T-cell (primary cell): ENCODE measurements around the gene SLC2A10. TPM values are rescaled to one million over a fixed set of nuclear protein-coding genes. Genes with fewer than 3 reads are reported as not detected.

Experiments used
- ATAC-seq, 4 experiments: fragments of 200-7000 bp in 3 of 4; fragments of 150-1000 bp in 1 of 4; cut with Tn5 transposase; replicated peaks in 1 of 4; 1 replicate in 3 of 4; 2 replicates in 1 of 4; pipeline ENCODE4 v1.10.0; 2021; ENCODE audit warnings: moderate library complexity in 3 of 4, mild to moderate bottlenecking in 2 of 4, moderate number of reproducible peaks in 1 of 4
- CTCF ChIA-PET, 2 donors: fragments of 300-600 bp; sonication (Branson Sonifier 250); formaldehyde crosslinking; loops; one replicate each; lab custom pipeline; 2022; ENCODE audit warnings: antibody characterized with exemption in 2 of 2; lab: Charles Lee
- POLR2A ChIA-PET, 2 donors: fragments of 300-600 bp; sonication (Branson Sonifier 250); formaldehyde crosslinking; loops; one replicate each; lab custom pipeline; 2022; ENCODE audit warnings: antibody characterized with exemption in 2 of 2; lab: Charles Lee
- DNase-seq, 35 experiments: peaks; one replicate each; pipeline versions ENCODE4 v3.0.0 to v3.0.0-alpha.2; 2013 to 2023
- H3K27ac ChIP-seq: one replicate; pipeline ENCODE4 v1.5.1; 2013; ENCODE audit warnings: low read length
- H3K27me3 ChIP-seq, 2 experiments: replicated peaks in 1 of 2; 1 replicate in 1 of 2; 2 replicates in 1 of 2; pipeline versions ENCODE4 v1.6.1 to v1.7.0; 2013; ENCODE audit warnings: low read length in 1 of 2, mixed read lengths in 1 of 2; ENCODE audit not compliant: control insufficient read depth in 2 of 2, insufficient read depth in 2 of 2; ENCODE audit errors: extremely low read depth in 1 of 2
- H3K36me3 ChIP-seq, 2 donors: 1 replicate in 1 of 2; 2 replicates in 1 of 2; pipeline versions ENCODE4 v1.6.1 to v1.7.0; 2013; ENCODE audit warnings: low read length in 1 of 2; ENCODE audit not compliant: control insufficient read depth in 2 of 2, insufficient read depth in 1 of 2; ENCODE audit errors: extremely low read depth in 1 of 2
- H3K4me1 ChIP-seq, 2 experiments: 1 replicate in 1 of 2; 2 replicates in 1 of 2; pipeline versions ENCODE4 v1.6.1 to v1.7.0; 2013; ENCODE audit warnings: low read length in 2 of 2, mixed read lengths in 1 of 2; ENCODE audit not compliant: insufficient read depth in 2 of 2, control insufficient read depth in 1 of 2; ENCODE audit errors: extremely low read depth in 1 of 2
- H3K4me3 ChIP-seq, 2 donors: 1 replicate in 1 of 2; 2 replicates in 1 of 2; pipeline versions ENCODE4 v1.5.1 to v1.7.0; 2013; ENCODE audit warnings: mild to moderate bottlenecking in 2 of 2, low read length in 1 of 2, moderate library complexity in 1 of 2; ENCODE audit not compliant: control insufficient read depth in 1 of 2; ENCODE audit errors: extremely low read depth in 1 of 2
- H3K9me3 ChIP-seq: 2 replicates; pipeline ENCODE4 v1.7.0; 2013
- H3K27ac Mint-ChIP-seq, 2 donors: one replicate each; pipeline ENCODE4 v1.8.0; 2020 to 2021; ENCODE audit warnings: mild to moderate bottlenecking in 2 of 2, mixed read lengths in 2 of 2
- H3K27me3 Mint-ChIP-seq, 2 donors: one replicate each; pipeline ENCODE4 v1.8.0; 2021 to 2022; ENCODE audit warnings: mixed read lengths in 2 of 2
- H3K36me3 Mint-ChIP-seq: one replicate; pipeline ENCODE4 v1.8.0; 2021; ENCODE audit warnings: mixed read lengths
- H3K4me1 Mint-ChIP-seq, 3 donors: one replicate each; pipeline ENCODE4 v1.8.0; 2020 to 2022; ENCODE audit warnings: mixed read lengths in 3 of 3, mild to moderate bottlenecking in 1 of 3
- H3K4me3 Mint-ChIP-seq, 3 donors: one replicate each; pipeline ENCODE4 v1.8.0; 2020 to 2022; ENCODE audit warnings: mild to moderate bottlenecking in 3 of 3, mixed read lengths in 3 of 3, moderate library complexity in 3 of 3
- H3K9me3 Mint-ChIP-seq, 3 donors: one replicate each; pipeline ENCODE4 v1.8.0; 2020 to 2022; ENCODE audit warnings: mixed read lengths in 3 of 3
- WGBS: methylation state at CpG from one replicate; pipeline ENCODE4 v1.1.5; 2013; ENCODE audit warnings: missing lambda C conversion rate; ENCODE audit not compliant: insufficient coverage; 5-methylcytosine and 5-hydroxymethylcytosine counted together
- total RNA-seq, 35 experiments: library from RNA in 6 of 35; stranded (reverse) in 6 of 35; fragments of 120-200 nt in 1 of 35; gene quantifications; one replicate each; pipeline versions ENCODE4 v1.2.1 to v1.2.4 and lab custom pipeline; 2013 to 2026

The SLC2A10 gene
- total RNA-seq, 5 donors from 2014 or later (not counting 1 experiment from before 2014, with no cell fraction given), result 0.07 to 0.54 (median 0.09) TPM; not detected in 2

DNA sequence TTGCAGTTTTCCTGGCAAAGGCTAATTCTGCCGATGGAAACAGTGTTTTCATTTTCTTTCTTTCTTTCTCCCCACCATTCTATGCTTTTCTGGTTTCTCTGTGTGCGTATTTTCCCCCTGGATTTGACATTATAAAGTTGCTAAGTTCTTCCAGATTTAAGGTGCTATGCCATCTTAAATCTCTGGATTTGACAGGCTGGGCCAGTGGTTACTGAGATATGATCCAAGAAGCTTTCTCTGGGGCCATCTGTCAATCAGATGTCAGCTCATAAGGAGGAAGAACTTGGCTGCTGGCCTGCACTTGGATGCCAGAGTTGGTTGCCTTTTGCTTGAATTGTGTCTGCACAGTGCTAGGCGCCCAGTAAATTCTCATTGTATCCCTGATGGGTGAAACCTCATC is 39.7 kb downstream of the SLC2A10 start:
- DNase-seq, result no peak
- WGBS, result 78% methylated on average over 1 of the region's 3 CpGs
- Histone ChIP-seq H3K36me3 (no peaks in the 10 kb centered on the region), H3K27ac (no peak overlapping the region), H3K9me3 (no peaks in the 10 kb centered on the region), H3K27me3 (peaks cover 3 to 20% of the 10 kb centered on the region in 2 experiments), H3K4me3 (no peak overlapping the region), H3K4me1 (peaks cover 0 to 3% of the 10 kb centered on the region in 2 experiments)
- peaks cover 0 to 5% (median 2%) of the 10 kb centered on the region in 3 donors for H3K4me1 Mint-ChIP-seq
- ChIA-PET POLR2A (no interaction called here), CTCF (no interaction called here)
- H3K36me3 Mint-ChIP-seq, result no peaks in the 10 kb centered on the region
- no peak overlapping the region for H3K4me3 Mint-ChIP-seq
- H3K27ac Mint-ChIP-seq, result no peak overlapping the region
- H3K9me3 Mint-ChIP-seq, result no peaks in the 10 kb centered on the region
- ATAC-seq, result no peak
- H3K27me3 Mint-ChIP-seq, result peaks cover 44 to 48% of the 10 kb centered on the region in 2 donors

GRCh38 chr20:46751856-46752255 is 42.4 kb downstream of the SLC2A10 start:
- Histone ChIP-seq H3K4me3 (no peak overlapping the region), H3K4me1 (peaks cover 0 to 3% of the 10 kb centered on the region in 2 experiments), H3K9me3 (no peaks in the 10 kb centered on the region), H3K27me3 (peaks cover 3 to 19% of the 10 kb centered on the region in 2 experiments), H3K36me3 (no peaks in the 10 kb centered on the region), H3K27ac (no peak overlapping the region)
- ATAC-seq (no peak), DNase-seq (no peak)
- Mint-ChIP-seq H3K4me3 (no peak overlapping the region), H3K36me3 (no peaks in the 10 kb centered on the region), H3K27ac (no peak overlapping the region), H3K9me3 (no peaks in the 10 kb centered on the region), H3K4me1 (peaks cover 0 to 5% (median 2%) of the 10 kb centered on the region in 3 donors), H3K27me3 (peaks cover 27 to 34% of the 10 kb centered on the region in 2 donors)
- CTCF ChIA-PET, result no interaction called here
- WGBS, result 73% methylated on average over 4 of the region's 9 CpGs
- POLR2A ChIA-PET, result no interaction called here

GRCh38 chr20:46752728-46753127 is 43.3 kb downstream of the SLC2A10 start:
- 10% methylated on average over 6 of the region's 10 CpGs for WGBS
- no peak overlapping the region for H3K4me3 ChIP-seq
- H3K27ac Mint-ChIP-seq, result no peak overlapping the region
- no peaks in the 10 kb centered on the region for H3K9me3 ChIP-seq
- peak in 29 of 35 experiments; percentile 4 to 56 (median 32) for DNase-seq
- no peak for ATAC-seq
- H3K36me3 ChIP-seq, result no peaks in the 10 kb centered on the region
- no peak overlapping the region for H3K4me3 Mint-ChIP-seq
- ChIA-PET CTCF (no interaction called here), POLR2A (no interaction called here)
- no peak overlapping the region for H3K27ac ChIP-seq
- peaks cover 3 to 19% of the 10 kb centered on the region in 2 experiments for H3K27me3 ChIP-seq
- H3K4me1 Mint-ChIP-seq, result peaks cover 0 to 8% (median 2%) of the 10 kb centered on the region in 3 donors
- H3K9me3 Mint-ChIP-seq, result no peaks in the 10 kb centered on the region
- H3K4me1 ChIP-seq, result peaks cover 0 to 3% of the 10 kb centered on the region in 2 experiments
- H3K36me3 Mint-ChIP-seq, result no peaks in the 10 kb centered on the region
- peaks cover 21 to 25% of the 10 kb centered on the region in 2 donors for H3K27me3 Mint-ChIP-seq

GRCh38 chr20:46755483-46756413 is 46.3 kb downstream of the SLC2A10 start:
- ATAC-seq (no peak), DNase-seq (no peak)
- Mint-ChIP-seq H3K9me3 (no peaks in the 10 kb centered on the region), H3K4me3 (no peak overlapping the region), H3K4me1 (peaks cover 4 to 17% (median 7%) of the 10 kb centered on the region in 3 donors), H3K27me3 (peaks cover 19 to 20% of the 10 kb centered on the region in 2 donors), H3K36me3 (no peaks in the 10 kb centered on the region), H3K27ac (no peak overlapping the region)
- CTCF ChIA-PET, result no interaction called here
- Histone ChIP-seq H3K9me3 (no peaks in the 10 kb centered on the region), H3K36me3 (no peaks in the 10 kb centered on the region), H3K4me3 (no peak overlapping the region), H3K27ac (no peak overlapping the region), H3K4me1 (peaks cover 0 to 6% of the 10 kb centered on the region in 2 experiments), H3K27me3 (peaks cover 3 to 9% of the 10 kb centered on the region in 2 experiments)
- WGBS, result 90% methylated on average over 4 of the region's 11 CpGs
- POLR2A ChIA-PET, result no interaction called here

GRCh38 chr20:46756419-46756818 is 47.0 kb downstream of the SLC2A10 start:
- WGBS, result 100% methylated on average over 2 of the region's 3 CpGs
- H3K4me3 ChIP-seq, result no peak overlapping the region
- H3K36me3 ChIP-seq, result no peaks in the 10 kb centered on the region
- ATAC-seq, result no peak
- H3K27me3 ChIP-seq, result peaks cover 3 to 10% of the 10 kb centered on the region in 2 experiments
- Mint-ChIP-seq H3K36me3 (no peaks in the 10 kb centered on the region), H3K27ac (no peak overlapping the region), H3K27me3 (peaks cover 16 to 20% of the 10 kb centered on the region in 2 donors), H3K9me3 (no peaks in the 10 kb centered on the region), H3K4me3 (no peak overlapping the region), H3K4me1 (peaks cover 4 to 17% (median 7%) of the 10 kb centered on the region in 3 donors)
- H3K27ac ChIP-seq, result no peak overlapping the region
- H3K9me3 ChIP-seq, result no peaks in the 10 kb centered on the region
- peaks cover 0 to 6% of the 10 kb centered on the region in 2 experiments for H3K4me1 ChIP-seq
- no peak for DNase-seq
- POLR2A ChIA-PET, result no interaction called here
- CTCF ChIA-PET, result no interaction called here

GRCh38 chr20:46757135-46757534 is 47.7 kb downstream of the SLC2A10 start:
- Mint-ChIP-seq H3K4me1 (peaks cover 4 to 17% (median 7%) of the 10 kb centered on the region in 3 donors), H3K27me3 (peaks cover 11 to 15% of the 10 kb centered on the region in 2 donors), H3K4me3 (no peak overlapping the region), H3K9me3 (no peaks in the 10 kb centered on the region), H3K27ac (no peak overlapping the region), H3K36me3 (no peaks in the 10 kb centered on the region)
- Histone ChIP-seq H3K36me3 (no peaks in the 10 kb centered on the region), H3K27ac (no peak overlapping the region), H3K4me1 (peaks cover 0 to 6% of the 10 kb centered on the region in 2 experiments), H3K4me3 (no peak overlapping the region), H3K9me3 (no peaks in the 10 kb centered on the region), H3K27me3 (peaks cover 2 to 9% of the 10 kb centered on the region in 2 experiments)
- WGBS, result 88% methylated on average over 5 of the region's 9 CpGs
- ATAC-seq, result no peak
- CTCF ChIA-PET, result no interaction called here
- POLR2A ChIA-PET, result no interaction called here
- DNase-seq, result no peak
